HG02981 (cell line): ENCODE results near the gene CST9.
"Not testable (repeated sequence)": the region's sequence is repeated elsewhere in the genome, so short reads cannot be mapped to it uniquely, and the experiment has no call there.

Source experiments
- ATAC-seq: cut with Tn5 transposase; IDR thresholded peaks from one replicate; pipeline ENCODE4 v1.9.1; 2021; ENCODE audit warnings: mild to moderate bottlenecking, moderate library complexity; ENCODE audit not compliant: unreplicated experiment

CST9 gene

DNA sequence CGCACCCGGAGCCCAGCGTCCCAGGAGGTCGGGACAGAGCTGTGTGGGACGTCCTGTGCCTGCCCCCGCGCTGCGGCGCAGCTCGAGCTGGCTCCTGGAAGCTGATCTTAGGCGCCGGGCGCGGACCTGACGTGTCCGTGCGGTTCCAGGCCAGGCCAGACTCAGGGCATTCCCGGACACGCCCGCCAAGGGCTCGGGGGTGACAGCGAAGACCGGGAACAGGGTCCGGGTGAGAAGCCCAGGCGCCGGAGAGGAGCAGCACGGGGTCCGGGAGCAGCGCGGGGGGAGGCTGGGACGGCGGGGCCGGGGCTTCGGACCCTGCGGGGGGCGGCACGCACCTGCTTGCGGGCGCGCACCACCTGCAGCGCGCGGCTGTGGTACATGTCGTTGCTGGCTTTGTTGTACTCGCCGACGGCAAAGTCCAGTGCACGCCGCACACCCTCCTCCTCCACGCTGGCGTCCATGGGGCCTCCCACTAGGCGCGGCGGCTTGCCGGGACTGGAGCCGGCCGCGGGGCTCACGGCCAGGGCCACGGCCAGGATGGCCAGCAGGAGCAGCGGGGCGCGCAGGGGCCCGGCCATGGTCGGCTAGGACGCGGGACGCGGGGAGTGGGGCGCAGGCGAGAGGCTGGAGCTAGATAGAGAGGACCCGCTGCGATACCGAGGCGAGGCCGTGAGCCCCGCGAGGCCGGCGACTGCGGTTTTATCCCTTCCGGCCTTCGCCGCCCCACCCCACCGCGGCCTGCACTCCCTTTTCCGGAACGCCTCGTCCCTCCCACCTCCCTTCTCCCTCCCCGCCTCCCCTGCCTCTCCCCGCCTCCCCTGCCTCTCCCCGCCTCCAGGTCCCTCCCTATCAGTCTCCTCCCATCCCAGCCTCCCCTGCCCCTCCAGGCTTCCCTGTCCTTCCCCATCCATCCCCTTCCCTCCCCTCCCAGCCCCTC, 31.8 kb upstream of the CST9 start, which contains the start of gene CST3:
TSS of gene CST3 (minus strand) at position 674 of the 940 bp plus-strand sequence. CDS start at position 581, 93 bp downstream.
- peak; percentile 47 for ATAC-seq

DNA sequence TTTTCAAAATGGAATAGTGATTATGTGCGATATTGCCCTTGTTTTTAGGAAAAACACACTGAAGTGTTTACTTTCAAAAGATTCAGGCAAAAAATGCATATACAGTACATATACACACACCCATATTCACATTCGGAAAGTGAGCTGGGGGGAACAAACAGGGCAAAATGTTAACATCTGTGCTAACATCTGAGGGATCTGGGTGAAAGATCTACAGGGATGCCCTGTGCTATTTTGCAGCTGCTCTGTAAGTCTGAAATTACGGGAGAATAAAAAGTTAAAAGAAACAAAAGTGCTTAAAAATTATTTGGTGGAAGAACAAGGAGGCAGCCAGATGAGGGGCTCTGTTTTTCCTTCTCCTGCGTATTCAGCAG, 31.2 kb upstream of the CST9 start:
- ATAC-seq: no peak

DNA sequence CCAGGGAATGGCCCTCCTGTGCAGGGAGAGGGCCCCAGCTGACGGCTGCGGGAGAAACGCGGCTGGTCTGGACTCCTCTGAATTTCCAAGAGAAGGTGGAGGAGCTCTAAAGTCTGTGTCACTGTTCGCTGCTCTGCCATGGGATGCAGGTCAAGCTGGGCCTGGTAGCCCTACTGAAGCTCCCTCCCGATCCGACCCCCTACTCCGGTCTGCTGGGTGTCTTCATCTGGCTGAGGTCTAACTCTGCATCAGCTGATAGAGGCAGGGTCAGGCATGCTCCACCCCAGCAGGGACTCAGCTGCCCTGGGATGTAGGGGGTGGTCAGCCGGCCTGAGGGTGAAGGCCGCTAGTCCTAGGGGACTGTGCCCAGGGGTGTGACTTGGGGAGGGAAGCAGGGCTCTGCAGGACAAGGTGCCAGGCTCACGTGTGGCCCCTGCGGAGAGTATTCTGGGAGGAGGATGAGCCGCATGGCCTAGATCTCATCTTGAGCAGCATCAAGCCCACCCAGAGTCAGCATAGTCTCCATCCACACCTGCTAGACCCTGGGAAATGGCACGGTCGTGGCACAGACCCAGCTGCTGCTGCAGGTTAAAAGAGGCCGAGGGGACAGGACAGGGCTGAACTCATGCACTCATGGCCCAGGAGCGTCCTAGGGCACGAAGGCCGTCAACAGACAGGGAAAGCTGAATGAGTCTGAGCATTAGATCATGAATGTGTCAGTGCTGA, 30.6 kb upstream of the CST9 start:
- no peak for ATAC-seq

DNA sequence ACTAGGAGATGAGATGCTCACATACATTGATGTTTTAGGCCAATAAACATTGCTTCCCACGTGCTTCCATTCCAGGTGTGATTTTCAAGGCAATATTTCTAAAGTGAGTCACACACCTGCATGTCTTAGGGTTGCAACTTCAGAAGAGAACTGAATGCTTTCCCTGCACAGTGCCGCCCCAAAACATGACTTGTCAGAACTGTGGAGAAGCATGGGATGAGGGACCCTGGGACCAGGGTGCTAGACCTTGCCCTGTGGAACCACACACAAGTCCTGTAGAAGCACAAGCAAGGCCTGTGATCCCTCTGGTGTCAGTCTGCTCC, 30.0 kb upstream of the CST9 start:
- ATAC-seq: not testable (repeated sequence)

DNA sequence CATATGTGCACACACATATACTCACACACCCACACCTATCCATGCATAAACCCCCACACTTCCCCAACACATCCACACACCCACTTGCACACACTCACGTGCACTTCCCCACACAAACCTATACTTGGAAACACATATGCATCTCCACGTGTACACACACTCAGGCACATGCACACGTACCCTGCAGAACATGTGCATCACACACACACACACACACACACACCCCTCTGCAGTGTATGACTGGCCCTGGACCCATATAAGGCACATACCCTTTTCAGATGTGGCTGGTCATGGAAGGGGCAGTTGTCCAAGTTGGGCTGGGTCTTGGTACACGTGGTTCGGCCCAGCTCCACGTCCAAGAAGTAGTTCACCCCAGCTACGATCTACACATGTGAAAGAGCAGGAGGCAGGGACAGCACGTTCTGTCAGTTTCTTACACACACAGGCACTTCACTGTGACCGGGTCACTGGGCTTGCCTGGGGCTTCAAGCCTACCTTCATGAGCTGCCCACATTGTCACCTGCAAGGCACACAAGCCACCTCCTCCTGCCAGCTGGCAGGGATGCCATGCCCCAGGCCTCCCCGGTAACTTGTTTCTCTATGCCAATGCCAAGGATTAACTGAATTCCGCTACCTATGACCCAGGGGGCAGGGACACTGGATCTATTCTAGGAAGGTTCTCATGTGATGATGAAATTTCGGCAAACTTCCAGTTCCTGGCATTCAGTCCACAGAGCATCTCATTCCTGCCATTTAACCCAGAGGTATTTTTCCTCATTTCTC, 29.5 kb upstream of the CST9 start:
- ATAC-seq: no peak

DNA sequence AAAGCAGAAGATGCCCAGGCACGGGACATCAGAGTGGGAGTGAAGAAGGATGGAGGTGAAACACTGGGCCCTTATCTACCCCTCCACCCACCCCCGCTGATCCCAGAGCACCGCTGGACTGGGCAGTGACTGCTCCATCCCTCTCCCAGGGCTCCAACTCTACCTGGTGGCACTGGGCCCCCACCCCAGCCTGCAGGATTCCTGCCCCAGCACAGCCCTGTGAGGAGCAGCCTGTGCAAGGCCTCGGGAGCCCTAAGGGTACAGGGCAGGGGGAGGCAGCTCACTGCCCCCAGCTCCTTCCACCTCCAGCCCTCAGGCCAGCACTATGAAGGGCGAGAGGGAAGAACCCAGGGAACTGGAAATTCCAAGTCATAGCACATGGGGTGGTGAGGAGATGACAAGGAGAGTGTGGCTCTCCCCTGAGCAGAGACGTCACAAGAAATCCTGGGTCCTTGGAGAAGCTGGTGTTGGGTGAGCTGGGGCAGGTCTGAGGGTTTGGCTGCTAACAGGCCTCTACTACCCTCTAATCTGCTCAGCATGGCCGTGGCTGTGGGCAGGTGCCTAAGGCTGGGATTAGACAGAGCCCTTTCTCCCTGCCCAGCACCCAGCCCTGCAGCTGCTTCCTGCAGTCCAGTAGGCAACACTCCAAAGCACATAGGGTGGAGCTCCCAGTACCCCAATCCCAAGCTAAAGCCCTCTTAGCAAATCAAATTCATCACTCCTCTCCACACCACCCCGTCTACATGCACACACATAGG, 28.5 kb upstream of the CST9 start:
- ATAC-seq: no peak

DNA sequence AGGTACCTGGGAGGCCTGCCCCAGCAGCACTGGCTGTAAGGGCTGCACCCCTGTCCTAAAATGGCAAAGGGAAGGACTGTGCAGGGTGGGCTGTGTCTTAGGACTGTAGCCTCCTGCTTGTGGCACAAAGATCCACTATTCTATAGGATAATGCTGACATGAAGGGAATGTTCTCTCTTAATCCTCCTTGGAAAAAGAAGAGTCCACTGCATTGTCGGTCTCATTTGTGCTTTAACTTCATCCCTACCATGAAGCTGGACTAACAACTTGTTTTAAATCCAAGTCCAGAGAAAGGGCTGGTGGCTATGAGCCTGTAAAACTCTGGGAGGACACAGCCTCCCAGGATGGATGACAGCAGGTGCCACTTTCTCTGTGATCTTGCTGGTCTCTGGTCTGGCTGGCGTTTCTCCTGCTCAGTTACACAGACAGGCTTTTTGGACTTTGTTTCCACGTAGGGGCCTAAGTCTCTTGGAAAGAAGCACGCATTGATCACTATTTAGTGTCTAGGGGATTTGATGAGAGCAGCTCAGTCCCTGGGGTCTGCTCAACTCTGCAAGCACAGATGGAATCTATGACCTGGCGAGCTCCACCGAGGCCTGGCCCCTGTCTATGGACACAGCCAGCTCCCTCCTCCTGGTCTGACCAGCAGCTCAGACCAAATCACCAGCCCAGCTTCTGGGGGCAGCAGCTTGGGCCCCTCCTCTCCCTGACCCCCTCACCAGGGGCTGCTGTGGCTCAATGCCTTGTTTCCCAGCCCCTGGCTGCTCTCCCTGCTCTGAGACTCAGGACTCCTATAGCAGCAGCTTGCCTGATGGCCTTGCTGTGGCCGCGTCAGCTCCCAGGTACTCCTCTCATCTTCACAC, 27.2 kb upstream of the CST9 start:
- ATAC-seq: no peak

DNA sequence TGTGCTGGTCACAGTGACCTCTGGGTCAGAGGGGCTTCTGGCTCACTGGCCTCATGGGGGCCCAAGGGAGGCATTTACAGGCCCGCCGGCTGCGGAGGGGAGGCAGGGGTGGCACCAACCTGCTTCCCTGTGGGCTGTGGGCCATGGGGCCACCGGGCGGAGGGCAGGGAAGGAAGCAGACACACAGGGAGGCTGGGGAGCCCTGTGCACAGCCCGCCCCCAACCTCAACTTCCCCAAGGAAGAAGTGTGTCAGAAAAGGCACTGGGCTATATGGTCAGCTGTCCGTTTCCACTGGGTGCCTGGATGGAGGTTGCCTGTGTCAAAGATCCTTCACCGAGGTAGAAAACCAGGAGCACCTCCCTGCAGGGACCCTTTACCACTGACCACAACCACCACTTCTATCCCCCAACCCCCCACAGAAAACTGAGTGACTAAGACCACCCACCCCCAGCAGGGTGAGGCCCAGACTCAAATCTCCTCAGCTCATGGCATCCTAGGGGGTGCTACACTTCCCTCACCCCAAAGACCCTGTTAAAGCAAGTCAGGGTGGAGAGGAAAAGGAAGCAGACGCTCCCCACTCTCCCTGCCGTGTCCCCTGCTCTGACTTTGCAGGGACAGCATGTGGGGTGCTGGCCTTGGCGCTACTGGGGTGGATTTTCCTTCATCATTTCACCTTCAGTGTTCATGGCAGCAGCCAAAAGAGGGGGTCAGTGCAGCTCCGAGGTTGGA, 26.4 kb upstream of the CST9 start:
- no peak for ATAC-seq

DNA sequence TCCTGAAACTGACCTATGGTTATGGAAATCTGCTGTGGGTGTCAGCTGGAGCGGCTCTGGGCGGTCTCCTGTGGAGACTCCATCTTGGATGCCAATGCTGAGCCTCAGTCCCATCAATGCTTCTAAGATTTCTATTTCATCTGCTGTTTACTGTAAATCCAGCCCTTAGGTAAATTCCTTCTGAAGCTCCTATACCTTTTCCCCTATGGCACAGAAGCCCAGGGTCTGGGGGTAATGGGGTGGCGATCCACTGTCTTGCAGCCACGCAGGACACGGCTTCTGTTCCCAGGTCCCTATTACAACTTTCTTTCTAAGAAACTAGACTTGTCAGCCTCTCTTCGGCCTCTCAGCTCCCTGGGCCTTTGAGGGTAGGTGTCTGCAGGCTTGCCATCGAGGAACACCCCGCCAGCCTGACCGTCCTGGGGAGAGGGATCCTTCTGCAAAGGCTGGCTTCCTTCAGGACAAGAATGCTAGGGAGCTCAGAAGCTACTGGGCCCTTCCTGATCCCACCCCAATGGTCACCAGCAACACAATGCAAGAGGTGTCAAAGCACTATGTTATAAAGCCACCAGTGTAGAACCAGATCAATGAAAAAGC, 25.6 kb upstream of the CST9 start:
- no peak for ATAC-seq

DNA sequence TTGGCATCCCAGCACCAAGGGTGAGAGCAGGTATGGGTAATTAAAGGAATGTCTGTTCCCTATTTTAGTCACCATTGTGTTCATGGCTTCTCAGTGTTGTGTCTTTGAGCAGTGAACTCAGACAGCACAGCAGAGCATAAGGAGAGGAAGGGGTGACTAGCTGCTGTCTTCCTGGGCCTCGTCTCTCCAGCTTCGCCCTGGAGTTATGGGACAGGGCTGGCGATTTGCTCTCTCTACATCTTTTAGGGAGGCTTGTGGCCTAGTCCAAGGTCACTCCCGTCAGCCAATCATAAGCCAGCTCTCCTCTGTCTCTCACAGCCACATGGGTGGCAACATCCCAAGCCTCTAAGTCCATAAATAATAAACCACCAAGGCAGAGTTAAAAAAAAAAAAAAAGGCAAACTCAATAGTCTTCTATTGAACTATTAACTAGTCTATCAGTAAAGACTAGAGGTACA, 24.7 kb upstream of the CST9 start:
- no peak for ATAC-seq

DNA sequence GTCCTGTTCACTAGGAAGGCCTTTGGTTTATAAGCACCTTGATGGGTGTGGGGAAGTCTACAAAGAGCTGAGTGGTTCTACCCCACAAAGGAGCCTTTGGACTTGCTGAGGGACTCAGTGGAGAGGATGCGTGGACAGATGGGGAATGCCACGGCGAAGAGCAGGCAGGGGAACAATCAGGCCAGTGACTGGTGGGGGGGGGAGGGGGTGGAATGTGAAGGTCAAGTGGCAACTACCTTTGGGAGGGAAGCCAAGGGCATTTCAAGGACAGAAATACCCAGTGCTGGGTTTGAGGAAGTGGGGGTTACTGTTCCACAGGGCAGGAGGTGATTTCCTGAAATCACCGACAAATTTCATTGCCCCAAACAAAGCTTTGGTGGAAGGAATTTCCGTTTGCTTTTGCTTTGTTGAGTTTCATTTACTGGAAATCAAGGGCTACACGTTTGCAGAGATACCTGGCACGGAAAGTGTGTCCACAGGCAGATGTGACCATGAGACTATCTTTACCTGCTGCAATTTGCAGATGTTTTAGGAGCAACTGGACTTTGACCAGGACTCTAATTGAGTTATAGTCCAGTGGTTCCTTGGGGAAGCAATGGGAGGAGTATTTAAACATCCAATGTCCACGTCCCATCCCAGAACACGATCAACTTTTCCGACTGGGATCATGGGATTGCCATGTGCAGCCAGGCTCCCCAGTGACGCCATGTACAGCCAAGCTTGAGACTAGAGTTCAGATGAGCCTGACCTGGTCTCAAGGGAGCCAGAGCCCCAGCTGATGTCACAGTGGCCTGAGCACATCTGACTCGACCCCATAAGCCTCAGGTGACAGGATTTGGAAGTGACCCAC, 24.1 kb upstream of the CST9 start:
- ATAC-seq: no peak

DNA sequence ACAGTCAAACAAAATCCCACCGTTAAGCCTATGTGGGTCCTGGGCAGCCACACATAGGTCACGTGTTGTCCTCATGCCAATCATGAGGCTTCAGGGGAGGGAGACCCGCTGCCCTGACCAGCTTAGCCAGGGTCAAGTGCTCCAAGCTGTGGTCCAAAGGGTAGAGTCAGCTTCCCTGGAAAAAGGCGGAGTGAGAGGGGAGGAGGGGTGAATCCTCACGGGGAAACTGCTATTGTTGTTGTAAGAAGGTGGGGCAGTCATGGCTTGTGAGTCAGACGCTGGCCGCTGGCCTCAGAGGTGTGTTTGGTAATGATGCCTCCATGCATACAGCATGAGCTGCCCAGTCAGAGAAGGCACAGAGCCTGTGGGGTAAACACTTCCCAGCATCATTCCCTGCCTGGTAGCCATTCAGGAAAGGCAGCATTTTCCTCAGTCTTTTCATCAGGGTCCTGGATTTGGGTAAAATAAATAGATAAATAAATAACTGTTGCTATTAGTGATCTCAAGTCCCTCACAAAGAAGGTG, 23.4 kb upstream of the CST9 start:
- no peak for ATAC-seq

DNA sequence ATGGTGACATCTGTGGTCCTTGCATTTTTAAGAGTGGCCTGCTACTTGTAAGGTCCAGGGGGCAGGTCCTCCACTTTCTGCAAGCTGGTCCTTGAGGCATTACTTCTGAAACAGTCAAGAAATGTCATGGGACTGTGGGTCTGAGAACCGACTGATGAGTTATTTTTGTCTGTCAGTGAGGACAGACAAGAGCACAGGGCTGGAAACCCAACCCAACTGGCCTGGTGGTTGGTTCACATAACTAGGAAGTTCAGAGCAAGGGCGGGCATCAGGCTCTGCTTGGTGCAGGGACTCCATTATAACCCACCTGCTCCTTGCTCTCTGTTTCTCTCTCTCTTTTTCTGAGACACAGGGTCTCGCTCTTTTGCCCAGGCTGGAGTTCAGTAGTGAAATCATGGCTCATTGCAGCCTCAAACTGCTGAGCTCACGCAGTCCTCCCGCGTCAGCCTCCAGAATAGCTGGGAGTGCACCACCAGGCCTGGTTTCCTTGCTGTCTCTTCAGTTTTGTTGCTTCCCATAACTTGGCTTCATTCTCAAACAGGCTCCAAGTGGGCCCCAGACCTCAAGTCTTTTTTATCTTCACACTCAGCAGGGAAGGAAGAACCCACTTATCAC, 22.8 kb upstream of the CST9 start:
- no peak for ATAC-seq

DNA sequence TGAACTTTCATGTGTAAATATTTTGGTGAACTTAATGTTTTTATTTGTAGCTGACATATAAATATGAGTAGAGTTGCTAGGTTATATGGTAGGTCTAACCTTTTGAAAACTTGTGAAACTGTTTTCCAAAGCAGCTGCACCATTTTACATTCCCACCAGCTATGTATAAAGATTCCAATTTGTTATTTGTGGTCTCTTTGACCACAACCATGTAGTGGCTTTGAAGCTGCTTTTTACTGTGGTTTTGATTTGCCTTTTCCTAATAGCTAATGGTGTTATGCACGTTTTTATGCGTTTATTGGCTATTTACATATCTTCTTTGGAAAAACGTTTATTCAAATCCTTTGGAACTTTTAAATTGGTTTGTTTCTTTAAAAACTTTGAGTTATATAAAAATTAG, 21.8 kb upstream of the CST9 start:
- ATAC-seq: no peak

DNA sequence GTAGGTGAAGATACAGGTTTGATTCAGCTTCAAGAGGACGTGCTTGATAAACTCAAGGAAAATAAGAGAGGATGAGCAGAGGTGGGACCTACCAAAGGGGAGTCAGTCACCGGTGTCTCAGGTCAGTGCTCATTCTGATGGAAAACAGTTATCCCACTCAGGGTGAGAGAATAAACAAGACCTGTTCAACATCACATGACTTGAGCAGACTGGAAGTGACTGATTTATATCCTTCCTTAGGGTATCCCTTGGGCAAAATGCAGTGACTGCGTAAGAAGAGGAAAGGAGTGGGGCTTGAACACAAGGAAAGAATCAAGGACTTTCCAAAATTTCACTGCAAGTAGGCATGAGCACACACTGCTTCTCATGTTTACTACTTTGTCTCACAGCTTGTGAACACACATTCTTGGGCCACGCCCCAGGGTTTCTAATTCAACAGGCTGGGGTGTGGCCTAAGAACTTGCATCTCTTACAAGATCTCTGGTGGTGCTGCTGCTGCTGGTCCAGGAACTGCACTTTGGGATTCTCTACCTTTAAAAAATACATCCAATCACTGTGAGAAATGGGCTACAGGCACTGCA, 20.4 kb upstream of the CST9 start:
- ATAC-seq: no peak

DNA sequence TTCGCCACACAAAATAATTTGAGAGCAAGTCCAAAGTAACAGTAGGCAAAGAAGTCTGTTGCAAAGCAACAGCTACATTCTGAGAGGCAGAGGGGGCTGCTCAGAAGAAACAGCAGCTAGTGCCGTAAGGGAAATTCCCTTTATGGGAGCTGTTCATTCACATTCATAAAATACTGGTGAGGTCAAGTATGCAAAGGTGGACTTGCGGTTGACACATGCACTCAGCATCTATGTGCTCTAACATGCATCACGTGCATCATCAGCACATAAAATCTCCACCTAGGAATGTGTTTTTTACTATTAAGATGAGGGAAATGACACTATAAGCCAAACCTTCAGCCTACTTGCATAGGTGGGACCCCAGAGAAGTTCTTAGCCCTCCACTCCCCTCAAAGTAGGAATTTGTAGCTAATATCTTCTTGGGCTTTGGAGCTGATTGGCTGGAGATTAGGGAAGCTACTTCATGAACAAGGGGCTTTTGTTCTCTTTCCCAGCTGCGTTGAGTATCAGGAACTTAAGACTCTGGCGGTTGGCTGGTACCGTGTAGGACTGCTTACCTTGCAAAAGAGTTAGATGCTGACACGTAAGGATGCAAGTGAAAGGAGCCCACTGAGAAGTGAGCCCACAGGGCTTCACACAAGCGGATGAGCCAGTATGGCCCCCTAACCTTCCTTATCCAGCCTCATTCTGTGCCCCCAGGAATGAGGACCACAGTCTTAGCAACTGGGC, 19.7 kb upstream of the CST9 start:
- ATAC-seq: no peak
